Measurements from ENCODE around the gene SGK2. TPM values are rescaled to one million over a fixed set of nuclear protein-coding genes. Genes with fewer than 3 reads are reported as not detected.
A peak's percentile ranks its signal among the peaks of the same experiment; 100 is the strongest.

SGK2 gene
- total RNA-seq, 1 experiment from 2014 or later = 0.90 TPM

GRCh38 chr20:43513372-43513930 lies 45.4 kb upstream of the SGK2 start:
- POLR2A ChIA-PET = interaction anchor here (0.7 kb wide), 1 partner anchor 24 kb away, joined by 3 read pairs; no protein-coding TSS in a partner anchor

More at GRCh38 chr20:43513372-43513930, 45.4 kb upstream of the SGK2 start:
- CTCF ChIA-PET = no interaction called here
- no TSS peak for BruUV-seq (replicated peaks)
- H3K4me1 ChIP-seq (ENCODE audit: control insufficient read depth, insufficient read depth, low read length) = peaks cover 11% of the 10 kb centered on the region; the same call in 1 of the 2 replicates
- TF ChIP-seq CTCF (IDR thresholded peaks at IDR 0.05) = no peak
- TF ChIP-seq REST (IDR thresholded peaks at IDR 0.05; ENCODE audit: insufficient read depth in 1 of 2, low read depth in 2 of 2, low read length in 1 of 2) = no peak
- no peak for TF ChIP-seq POLR2AphosphoS5 (IDR thresholded peaks at IDR 0.05; ENCODE audit: low read depth, low read length)
- no peak for TF ChIP-seq TCF7L2 (IDR thresholded peaks at IDR 0.05; ENCODE audit: low read depth, low read length)
- no peak for TF ChIP-seq SIN3A (IDR thresholded peaks at IDR 0.05; ENCODE audit: borderline replicate concordance, insufficient read depth, low read depth, low read length)
- no peaks in the 10 kb centered on the region for H3K9me3 ChIP-seq (ENCODE audit: control insufficient read depth, insufficient read depth, low read depth, low read length)
- no peaks in the 10 kb centered on the region for H3K36me3 ChIP-seq (ENCODE audit: control insufficient read depth, insufficient read depth, low read length)
- peak; percentile 12 for ATAC-seq
- intact Hi-C loops (cut with micrococcal nuclease; ENCODE audit: unreplicated experiment) = no loop called here
- H3K27me3 ChIP-seq (ENCODE audit: control insufficient read depth, insufficient read depth, low read length) = no peaks in the 10 kb centered on the region
- H3K4me3 ChIP-seq (ENCODE audit: low read depth in 2 of 2, low read length in 2 of 2) = peak overlapping the region; percentile 67 to 68
- no peak for DNase-seq (ENCODE audit: low read depth, low spot score)
- in situ Hi-C loops (cut with HindIII; ENCODE audit: low pct_unique_long_range_greater_than_20kb, low sequenced_read_pairs) = no loop called here
- H3K27ac ChIP-seq (ENCODE audit: low read length) = peak overlapping the region; percentile 74
